ENCODE results near the gene UNC45B. TPM values are rescaled to one million over a fixed set of nuclear protein-coding genes. Genes with fewer than 3 reads are reported as not detected.

The UNC45B gene
- total and polyA plus RNA-seq, 2 of the 8 experiments (the other 6 are each of a cell fraction or from before 2014, with no cell fraction given): 0.06 to 0.15 TPM

GRCh38 chr17:35099908-35100307, 47.7 kb upstream of the UNC45B start:
- H2BK120ac ChIP-seq (replicated peaks; ENCODE audit: low read depth, low read length): no peak overlapping the region
- CTCF ChIA-PET (ENCODE audit: partially characterized antibody): interaction anchor here (1.0 to 1.6 kb wide), 3 partner anchors 11 to 116 kb away, joined by 3 to 5 read pairs (median 3); no protein-coding TSS in a partner anchor
- TF ChIP-seq CTCF (IDR thresholded peaks at IDR 0.05; ENCODE audit: control extremely low read depth in 1 of 3, insufficient read depth in 1 of 3, low read depth in 1 of 3, low read length in 3 of 3) (no peak), KDM5A (IDR thresholded peaks at IDR 0.05; ENCODE audit: low read length) (no peak), TCF12 (IDR thresholded peaks at IDR 0.05; ENCODE audit: low read depth, low read length) (no peak), POLR2A (IDR thresholded peaks at IDR 0.05; ENCODE audit: control extremely low read depth in 1 of 2, low read depth in 2 of 2, low read length in 2 of 2) (no peak), CBX5 (IDR thresholded peaks at IDR 0.05; ENCODE audit: low read depth, low read length) (no peak), ZNF274 (IDR thresholded peaks at IDR 0.05; ENCODE audit: borderline replicate concordance, extremely low read depth, low read length) (no peak), RAD21 (IDR thresholded peaks at IDR 0.05 in 1 of 2, conservative IDR thresholded peaks at IDR 0.05 in 1 of 2; ENCODE audit: low read depth in 2 of 2, low read length in 2 of 2) (no peak), GTF2F1 (IDR thresholded peaks at IDR 0.05; ENCODE audit: borderline replicate concordance, low read depth, low read length) (no peak), EGR1 (IDR thresholded peaks at IDR 0.05; ENCODE audit: borderline replicate concordance, low read depth, low read length) (no peak), USF2 (IDR thresholded peaks at IDR 0.05; ENCODE audit: low read length) (no peak)

More at GRCh38 chr17:35099908-35100307, 47.7 kb upstream of the UNC45B start:
- no peak overlapping the region for H2AFZ ChIP-seq (ENCODE audit: low read length)
- H3K79me2 ChIP-seq (ENCODE audit: control insufficient read depth in 1 of 2, insufficient read depth in 2 of 2, low read length in 2 of 2): no peaks in the 10 kb centered on the region
- no peak overlapping the region for H2BK15ac ChIP-seq (ENCODE audit: low read length)
- H3K23me2 ChIP-seq (ENCODE audit: low read depth, low read length): no peaks in the 10 kb centered on the region
- FAIRE-seq (no peak), DNase-seq (ENCODE audit: low read depth in 1 of 2, low spot score in 2 of 2) (no peak)
- no peak overlapping the region for H2BK20ac ChIP-seq (ENCODE audit: low read length)
- no peak overlapping the region for H3K23ac ChIP-seq (ENCODE audit: insufficient read length)
- WGBS, 2 experiments (ENCODE audit: extremely low coverage in 1 of 2, insufficient coverage in 1 of 2, insufficient read length in 1 of 2, insufficient replicate concordance in 2 of 2, low coverage in 1 of 2, low lambda C conversion rate in 2 of 2, missing lambda C conversion rate in 1 of 2): 91% methylated on average over 3 of the region's 3 CpGs; no CpG with 5 or more reads in 1 of the 2 experiments
- H3K14ac ChIP-seq (ENCODE audit: insufficient read length): no peak overlapping the region
- no peak overlapping the region for H3K4me2 ChIP-seq (ENCODE audit: insufficient read depth in 1 of 2, low read depth in 2 of 2, low read length in 2 of 2)
- no peak overlapping the region for H3K27ac ChIP-seq (ENCODE audit: low read depth, low read length)
- H3K4me1 ChIP-seq (replicated peaks in 1 of 4; ENCODE audit: control insufficient read depth in 3 of 4, insufficient read depth in 4 of 4, low read length in 3 of 4): peaks cover 0 to 2% (median 0%) of the 10 kb centered on the region in 4 experiments; a peak in 1 of 7 replicates
- H3K4me3 ChIP-seq (ENCODE audit: extremely low read depth in 1 of 4, insufficient read depth in 2 of 4, low read depth in 3 of 4, low read length in 4 of 4): no peak overlapping the region
- POLR2A ChIA-PET (ENCODE audit: partially characterized antibody): interaction anchor here (0.9 kb wide), 1 partner anchor 11 kb away, joined by 3 read pairs; no protein-coding TSS in a partner anchor
- no peak overlapping the region for H4K91ac ChIP-seq (replicated peaks; ENCODE audit: insufficient read length, low read length)
- no peak overlapping the region for H3K4ac ChIP-seq (replicated peaks; ENCODE audit: insufficient read length, low read depth, low read length)
- no peaks in the 10 kb centered on the region for H4K20me1 ChIP-seq (replicated peaks in 1 of 2; ENCODE audit: control insufficient read depth in 1 of 2, insufficient read depth in 2 of 2, low read length in 2 of 2)
- H3K18ac ChIP-seq (ENCODE audit: extremely low read depth, low read length): no peak overlapping the region
- H2BK5ac ChIP-seq (ENCODE audit: low read depth, low read length): no peak overlapping the region
- H4K5ac ChIP-seq (ENCODE audit: insufficient read length, low read depth, low read length): no peak overlapping the region
- H2BK12ac ChIP-seq (ENCODE audit: low read depth, low read length): no peak overlapping the region
- H3K9me3 ChIP-seq (ENCODE audit: insufficient read depth in 2 of 2, low read depth in 1 of 2, low read length in 1 of 2): no peaks in the 10 kb centered on the region
- H3K27me3 ChIP-seq (replicated peaks in 1 of 4; ENCODE audit: control insufficient read depth in 3 of 4, extremely low read depth in 1 of 4, insufficient read depth in 3 of 4, low read length in 3 of 4): no peaks in the 10 kb centered on the region
- H3K79me1 ChIP-seq (ENCODE audit: low read depth, low read length): no peaks in the 10 kb centered on the region
- no peak overlapping the region for H3K9ac ChIP-seq (replicated peaks in 1 of 4; ENCODE audit: extremely low read depth in 1 of 4, low read depth in 3 of 4, low read length in 3 of 4)
- H3K36me3 ChIP-seq (ENCODE audit: control insufficient read depth in 2 of 4, insufficient read depth in 4 of 4, low read length in 3 of 4): peaks cover 0 to 5% (median 4%) of the 10 kb centered on the region in 4 experiments; a peak in 4 of 8 replicates
- no peak overlapping the region for H4K8ac ChIP-seq (ENCODE audit: extremely low read depth, insufficient read depth, low read length)
- no peak overlapping the region for H2AK5ac ChIP-seq (ENCODE audit: low read depth, low read length)
- H3K56ac ChIP-seq (replicated peaks; ENCODE audit: insufficient read length, low read depth, low read length): no peak overlapping the region
